Transverse colon (tissue), 4 donors: Measurements from ENCODE around the gene EFCAB8. TPM values are rescaled to one million over a fixed set of nuclear protein-coding genes. Genes with fewer than 3 reads are reported as not detected.

ENCODE experiments used
- DNase-seq: peaks from one replicate; pipeline ENCODE4 v3.0.0-alpha.2; 2019
- H3K27ac ChIP-seq, 4 donors: fragments of 200-600 bp; sonication (generic); 2 replicates each; pipeline ENCODE4 v1.5.1; 2016 to 2018; ENCODE audit warnings: inconsistent platforms in 4 of 4
- H3K27me3 ChIP-seq: fragments of 200-600 bp; sonication (generic); 2 replicates; pipeline ENCODE4 v1.5.1; 2017; ENCODE audit warnings: inconsistent platforms
- H3K36me3 ChIP-seq, 4 donors: fragments of 200-600 bp; sonication (generic); 2 replicates each; pipeline ENCODE4 v1.5.1; 2017 to 2019; ENCODE audit warnings: inconsistent platforms in 4 of 4
- H3K4me1 ChIP-seq, 4 donors: fragments of 200-600 bp; sonication (generic); 2 replicates each; pipeline ENCODE4 v1.5.1; 2017 to 2020; ENCODE audit warnings: inconsistent platforms in 4 of 4
- H3K4me3 ChIP-seq, 4 donors: fragments of 200-600 bp; sonication (generic); 1 replicate in 1 of 4; 2 replicates in 3 of 4; pipeline versions ENCODE4 v1.5.1 to v1.6.1; 2017 to 2019; ENCODE audit warnings: inconsistent platforms in 4 of 4
- H3K9me3 ChIP-seq, 2 donors: fragments of 200-600 bp; sonication (generic); 2 replicates each; pipeline ENCODE4 v1.5.1; 2017 to 2019; ENCODE audit warnings: inconsistent platforms in 2 of 2
- EP300 ChIP-seq: sonication (generic); formaldehyde crosslinking; IDR thresholded peaks from one replicate; pipeline ENCODE4 v1.6.1; 2017; ENCODE audit warnings: antibody characterized with exemption, low read depth
- POLR2A ChIP-seq: fragments of 450-650 bp; IDR thresholded peaks from one replicate; pipeline ENCODE4 v1.6.1; 2016; ENCODE audit warnings: antibody characterized with exemption, mild to moderate bottlenecking, moderate library complexity
- POLR2AphosphoS5 ChIP-seq, 3 donors: sonication (generic); formaldehyde crosslinking; IDR thresholded peaks; one replicate each; pipeline ENCODE4 v1.6.1; 2016; ENCODE audit warnings: antibody characterized with exemption in 3 of 3
- WGBS, 2 donors: methylation state at CpG; one replicate each; pipeline ENCODE4 v1.1.5; 2018; ENCODE audit warnings: low coverage in 1 of 2; 5-methylcytosine and 5-hydroxymethylcytosine counted together
- in situ Hi-C, 4 donors: fragments of 200-750 bp; cut with MboI; loops; one replicate each; pipeline versions ENCODE4 v1.15.0 to v1.15.1; 2017; ENCODE audit warnings: low sequenced_read_pairs in 3 of 4, low pct_ligation_motif_present in 1 of 4, low pct_unique_long_range_greater_than_20kb in 1 of 4
- intact Hi-C: fragments of 100-400 bp; cut with DNase I; formaldehyde crosslinking; loops from one replicate; pipeline ENCODE4 v1.15.1; 2023; ENCODE audit warnings: low total_unique reads
- total RNA-seq, 4 donors: library from RNA; depleted of rRNA; stranded (reverse); fragments of >200 nt; gene quantifications; one replicate each; pipeline ENCODE4 v1.1.0, GENCODE V29; 2016
- TF ChIP-seq, protein P1 (sequence below), 5 experiments: fragments of 200-600 bp in 3 of 5; fragments of 450-650 bp in 2 of 5; sonication (generic) in 3 of 5; IDR thresholded peaks; 1 replicate in 2 of 5; 2 replicates in 3 of 5; pipeline ENCODE4 v1.5.1; 2016 to 2017; ENCODE audit warnings: antibody characterized with exemption in 5 of 5, inconsistent platforms in 3 of 5, mild to moderate bottlenecking in 2 of 5, moderate library complexity in 1 of 5

EFCAB8 gene
- total RNA-seq, 4 donors from 2014 or later, result 0.14 TPM; not detected in 3

DNA sequence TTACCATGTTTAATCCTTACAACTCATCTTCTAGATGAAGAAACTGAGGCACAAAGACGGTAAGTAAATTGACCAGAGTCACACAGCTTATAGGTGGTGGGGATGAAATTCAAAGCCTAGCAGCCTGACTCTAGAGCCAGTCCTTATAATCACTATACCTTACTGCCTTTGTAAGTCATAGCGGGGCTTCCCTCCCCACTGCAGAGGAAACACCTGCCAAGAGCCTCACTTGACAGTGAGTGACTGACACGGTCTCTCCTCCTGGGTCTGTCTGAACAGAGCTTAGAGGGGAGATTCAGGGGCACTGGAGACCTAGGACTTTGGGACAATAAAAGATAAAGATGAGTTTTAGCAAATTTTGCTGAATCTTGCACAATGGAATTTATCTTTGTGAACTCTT is 132.7 kb downstream of the EFCAB8 start:
- intact Hi-C loops (no loop called here), in situ Hi-C loops (no loop called here)
- H3K36me3 ChIP-seq, result no peaks in the 10 kb centered on the region
- no peaks in the 10 kb centered on the region for H3K4me1 ChIP-seq
- H3K9me3 ChIP-seq, result no peaks in the 10 kb centered on the region
- no peak for DNase-seq
- TF ChIP-seq, protein P1, sequence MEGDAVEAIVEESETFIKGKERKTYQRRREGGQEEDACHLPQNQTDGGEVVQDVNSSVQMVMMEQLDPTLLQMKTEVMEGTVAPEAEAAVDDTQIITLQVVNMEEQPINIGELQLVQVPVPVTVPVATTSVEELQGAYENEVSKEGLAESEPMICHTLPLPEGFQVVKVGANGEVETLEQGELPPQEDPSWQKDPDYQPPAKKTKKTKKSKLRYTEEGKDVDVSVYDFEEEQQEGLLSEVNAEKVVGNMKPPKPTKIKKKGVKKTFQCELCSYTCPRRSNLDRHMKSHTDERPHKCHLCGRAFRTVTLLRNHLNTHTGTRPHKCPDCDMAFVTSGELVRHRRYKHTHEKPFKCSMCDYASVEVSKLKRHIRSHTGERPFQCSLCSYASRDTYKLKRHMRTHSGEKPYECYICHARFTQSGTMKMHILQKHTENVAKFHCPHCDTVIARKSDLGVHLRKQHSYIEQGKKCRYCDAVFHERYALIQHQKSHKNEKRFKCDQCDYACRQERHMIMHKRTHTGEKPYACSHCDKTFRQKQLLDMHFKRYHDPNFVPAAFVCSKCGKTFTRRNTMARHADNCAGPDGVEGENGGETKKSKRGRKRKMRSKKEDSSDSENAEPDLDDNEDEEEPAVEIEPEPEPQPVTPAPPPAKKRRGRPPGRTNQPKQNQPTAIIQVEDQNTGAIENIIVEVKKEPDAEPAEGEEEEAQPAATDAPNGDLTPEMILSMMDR (IDR thresholded peaks at IDR 0.05), result no peak
- TF ChIP-seq EP300 (no peak), POLR2A (no peak), POLR2AphosphoS5 (IDR thresholded peaks at IDR 0.05) (no peak)
- 51% methylated on average over 3 of the region's 3 CpGs; no CpG with 5 or more reads in 1 of the 2 donors for WGBS, 2 donors
- H3K27me3 ChIP-seq, result no peaks in the 10 kb centered on the region
- H3K4me3 ChIP-seq, result no peak overlapping the region
- no peak overlapping the region for H3K27ac ChIP-seq

DNA sequence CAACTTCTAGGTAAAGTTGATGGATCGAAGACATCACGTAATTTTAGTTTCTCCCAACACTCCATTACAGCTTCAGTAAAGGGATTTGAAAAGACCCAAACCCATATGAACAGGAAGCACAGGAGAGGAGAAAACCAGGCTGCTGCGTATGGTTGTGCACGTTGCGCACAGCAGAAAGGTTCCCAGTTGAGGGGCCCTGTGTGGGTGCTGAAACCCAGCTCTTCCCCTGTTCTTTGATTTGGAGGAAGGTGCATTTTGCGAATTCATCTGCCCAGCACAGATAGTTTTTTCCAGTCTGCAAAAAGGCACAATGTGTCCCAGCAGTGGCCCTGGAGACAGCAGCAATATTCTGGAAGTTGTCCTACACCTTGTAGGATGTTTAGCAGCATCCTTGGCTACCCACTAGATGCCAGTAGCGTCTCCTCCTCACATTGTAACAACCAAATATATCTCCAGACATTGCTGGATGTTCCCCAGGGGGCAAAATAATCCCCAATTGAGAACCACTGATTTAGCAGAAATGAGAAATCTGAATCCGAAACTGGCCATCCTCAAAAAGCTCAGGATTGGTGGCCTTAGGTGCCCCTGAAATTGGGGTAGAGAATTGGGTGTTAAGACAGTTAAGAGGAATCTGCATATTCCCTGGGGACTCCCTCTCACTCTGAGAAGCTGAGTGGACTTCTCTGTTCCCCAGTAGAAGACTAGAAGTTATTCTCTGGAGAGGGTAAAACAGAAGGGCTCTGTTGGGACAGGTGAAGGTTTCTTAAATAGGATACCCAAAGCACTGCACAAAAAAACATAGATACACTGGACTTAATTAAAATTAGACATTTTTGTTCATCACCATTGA is 133.3 kb downstream of the EFCAB8 start:
- intact Hi-C loops, result no loop called here

DNA sequence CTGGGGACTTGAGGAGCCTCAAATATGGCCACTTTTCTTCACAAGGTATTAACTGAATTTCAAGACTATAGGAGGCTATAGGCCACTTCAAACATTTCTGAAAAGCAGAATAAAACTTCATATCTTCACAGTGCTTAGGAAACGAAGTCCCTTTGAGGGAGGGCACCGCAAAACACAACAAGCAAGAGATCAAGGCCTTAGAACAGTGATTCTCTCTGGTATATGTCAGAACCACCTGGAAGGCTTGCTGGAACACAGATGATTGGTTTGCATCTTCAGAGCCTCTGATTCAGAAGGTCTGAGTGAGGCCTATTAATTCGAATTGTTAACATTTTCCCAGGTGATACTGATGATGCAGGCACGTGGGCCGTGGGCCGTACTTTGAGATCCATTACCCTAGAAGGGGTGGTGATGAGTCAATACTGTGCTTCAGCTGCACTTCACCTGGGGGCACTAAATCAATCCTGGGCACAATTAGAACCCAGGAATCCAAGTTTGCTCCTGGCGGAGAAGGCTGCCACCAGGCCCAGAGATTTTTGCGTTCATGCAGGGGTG is 134.8 kb downstream of the EFCAB8 start:
- no peaks in the 10 kb centered on the region for H3K27me3 ChIP-seq
- no peak for DNase-seq
- intact Hi-C loops, result no loop called here

More for the DNA sequence above, 133.3 kb downstream of the EFCAB8 start:
- no peak for DNase-seq
- H3K9me3 ChIP-seq, result no peaks in the 10 kb centered on the region
- H3K4me3 ChIP-seq, result no peak overlapping the region
- no peak overlapping the region for H3K27ac ChIP-seq
- H3K27me3 ChIP-seq, result no peaks in the 10 kb centered on the region
- H3K4me1 ChIP-seq, result no peaks in the 10 kb centered on the region
- in situ Hi-C loops, result no loop called here
- no peaks in the 10 kb centered on the region for H3K36me3 ChIP-seq
- TF ChIP-seq EP300, result no peak
- WGBS, 2 donors, result 73 to 74% methylated on average over 7 to 8 of the region's 8 CpGs

DNA sequence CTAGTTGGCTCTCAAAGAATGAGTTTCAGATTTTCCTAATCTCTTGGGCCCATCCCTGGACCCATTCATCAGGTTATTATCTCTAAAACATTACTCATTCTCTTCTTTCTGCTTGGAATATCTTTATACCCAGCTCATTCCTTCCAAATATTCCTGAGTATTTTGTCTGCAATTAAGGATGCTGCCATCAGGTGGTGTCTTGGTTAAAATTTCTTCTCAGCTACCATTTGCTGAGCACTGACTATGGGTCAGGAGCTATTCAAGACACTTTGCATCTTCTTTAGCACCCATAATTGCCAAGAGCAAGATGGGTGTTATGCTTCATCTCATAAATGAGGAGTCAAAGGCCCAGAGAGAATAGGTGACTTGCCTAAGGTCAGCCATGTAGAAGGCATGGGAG is 137.1 kb downstream of the EFCAB8 start:
- Histone ChIP-seq H3K36me3 (no peaks in the 10 kb centered on the region), H3K4me3 (no peak overlapping the region), H3K27ac (no peak overlapping the region), H3K9me3 (no peaks in the 10 kb centered on the region), H3K4me1 (no peaks in the 10 kb centered on the region), H3K27me3 (no peaks in the 10 kb centered on the region)
- no peak for DNase-seq
- intact Hi-C loops, result no loop called here
- in situ Hi-C loops, result no loop called here
- TF ChIP-seq EP300 (no peak), POLR2A (no peak), POLR2AphosphoS5 (IDR thresholded peaks at IDR 0.05) (no peak)
- TF ChIP-seq, protein P1 (IDR thresholded peaks at IDR 0.05), result no peak

More for the DNA sequence above, 134.8 kb downstream of the EFCAB8 start:
- no peaks in the 10 kb centered on the region for H3K9me3 ChIP-seq
- TF ChIP-seq POLR2AphosphoS5 (IDR thresholded peaks at IDR 0.05) (no peak), EP300 (no peak), POLR2A (no peak)
- TF ChIP-seq, protein P1 (IDR thresholded peaks at IDR 0.05), result no peak
- H3K4me1 ChIP-seq, result no peaks in the 10 kb centered on the region
- H3K36me3 ChIP-seq, result no peaks in the 10 kb centered on the region
- H3K27ac ChIP-seq, result no peak overlapping the region
- in situ Hi-C loops, result no loop called here
- no peak overlapping the region for H3K4me3 ChIP-seq
- 60 to 81% methylated on average over 2 to 8 of the region's 8 CpGs for WGBS, 2 donors
